IPS-15b (cell line): Measurements from ENCODE around the gene ACKR2.
A peak's percentile ranks its signal among the peaks of the same experiment; 100 is the strongest.

Source experiments
- H3K27me3 ChIP-seq: one replicate; pipeline ENCODE4 v1.6.1; 2013; ENCODE audit warnings: low read length; ENCODE audit not compliant: control insufficient read depth, insufficient read depth
- H3K36me3 ChIP-seq: one replicate; pipeline ENCODE4 v1.6.1; 2013; ENCODE audit warnings: low read length; ENCODE audit not compliant: control insufficient read depth, insufficient read depth
- H3K4me1 ChIP-seq: one replicate; pipeline ENCODE4 v1.6.1; 2013; ENCODE audit warnings: mild to moderate bottlenecking, low read length; ENCODE audit not compliant: control insufficient read depth, insufficient read depth
- H3K4me3 ChIP-seq: one replicate; pipeline ENCODE4 v1.5.1; 2013; ENCODE audit warnings: low read depth, low read length
- H3K9ac ChIP-seq: one replicate; pipeline ENCODE4 v1.6.1; 2013; ENCODE audit warnings: low read depth, mild to moderate bottlenecking, low read length
- H3K9me3 ChIP-seq: one replicate; pipeline ENCODE4 v1.6.1; 2013; ENCODE audit warnings: mild to moderate bottlenecking, low read length; ENCODE audit not compliant: control insufficient read depth, insufficient read depth

Gene ACKR2

DNA sequence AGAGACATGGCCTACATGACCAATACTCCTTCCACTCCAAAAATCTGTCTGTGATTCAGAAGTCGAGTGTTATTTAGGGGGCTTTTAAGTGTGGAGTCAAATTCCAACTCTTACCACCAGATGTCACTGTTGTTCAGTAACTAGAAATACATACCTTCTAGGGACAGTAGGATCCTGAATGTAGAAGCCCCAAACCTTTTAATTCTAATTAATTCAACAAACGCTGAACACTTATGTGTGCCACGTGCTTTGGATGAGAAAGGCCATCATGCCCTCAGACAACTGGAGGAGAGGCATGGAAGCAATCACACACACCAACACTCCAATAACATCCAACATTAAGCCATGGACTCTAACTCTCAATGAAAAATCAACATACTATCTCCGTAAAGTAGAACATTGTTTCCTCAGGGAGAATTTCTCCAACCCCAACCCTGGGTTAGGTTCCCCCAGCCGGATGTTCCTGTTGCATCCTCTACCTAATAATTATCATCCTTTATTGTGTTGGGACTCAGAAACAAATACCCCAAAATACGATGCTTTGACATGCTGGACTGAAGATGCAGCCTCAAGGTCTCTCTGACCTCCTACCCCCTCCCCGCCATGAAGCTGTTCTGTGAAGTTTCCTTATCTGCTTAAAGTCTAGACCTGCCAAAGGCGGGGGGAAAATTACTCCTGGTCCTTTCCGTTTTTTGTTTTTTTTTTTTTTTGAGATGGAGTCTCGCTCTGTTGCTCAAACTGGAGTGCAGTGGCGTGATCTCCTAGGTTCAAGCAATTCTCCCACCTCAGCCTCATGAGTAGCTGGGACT lies 28.1 kb upstream of the ACKR2 start:
- Histone ChIP-seq H3K9ac (no peak overlapping the region), H3K4me1 (no peaks in the 10 kb centered on the region), H3K27me3 (no peaks in the 10 kb centered on the region), H3K9me3 (no peaks in the 10 kb centered on the region), H3K36me3 (no peaks in the 10 kb centered on the region), H3K4me3 (no peak overlapping the region)

DNA sequence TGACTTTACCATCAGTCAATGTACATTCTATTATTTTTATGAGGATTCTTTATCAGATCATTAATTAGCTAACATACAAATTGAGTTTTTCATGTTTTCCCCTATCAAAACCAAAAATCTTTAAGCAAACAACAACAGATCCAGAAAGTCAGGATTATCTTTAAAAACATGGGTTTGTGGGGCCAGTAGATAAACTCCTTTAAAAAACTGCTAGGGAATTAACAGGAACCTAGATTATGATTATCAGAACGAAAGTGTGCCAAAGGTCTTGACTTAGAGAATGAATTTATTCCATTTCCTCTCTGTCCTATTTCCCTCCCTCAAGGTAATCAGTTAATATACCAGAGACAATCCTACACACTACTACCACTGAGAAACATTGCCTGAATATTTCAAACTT lies 23.0 kb upstream of the ACKR2 start:
- Histone ChIP-seq H3K9me3 (no peaks in the 10 kb centered on the region), H3K4me1 (no peaks in the 10 kb centered on the region), H3K9ac (no peak overlapping the region), H3K36me3 (no peaks in the 10 kb centered on the region), H3K27me3 (no peaks in the 10 kb centered on the region), H3K4me3 (no peak overlapping the region)

DNA sequence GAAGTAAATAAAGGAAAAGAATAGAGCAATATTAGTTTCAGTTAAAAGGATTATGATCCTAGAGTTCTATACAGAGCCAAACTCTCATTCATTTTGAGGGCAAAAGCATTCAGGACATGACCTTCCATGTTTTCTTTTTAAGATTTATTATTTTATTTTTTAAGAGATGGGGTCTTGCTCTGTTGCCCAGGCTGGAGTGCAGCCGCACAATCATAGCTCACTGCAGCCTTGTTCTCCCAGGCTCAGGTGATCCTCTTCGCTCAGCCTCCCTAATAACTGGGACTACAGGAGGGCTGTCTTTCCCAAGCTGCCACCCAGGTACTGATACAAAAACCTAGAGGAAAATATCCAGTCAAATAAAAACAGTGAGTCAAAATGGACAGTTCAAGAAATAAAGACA lies 22.6 kb upstream of the ACKR2 start:
- H3K9ac ChIP-seq = no peak overlapping the region
- no peak overlapping the region for H3K4me3 ChIP-seq
- H3K36me3 ChIP-seq = no peaks in the 10 kb centered on the region
- H3K9me3 ChIP-seq = no peaks in the 10 kb centered on the region
- no peaks in the 10 kb centered on the region for H3K4me1 ChIP-seq
- no peaks in the 10 kb centered on the region for H3K27me3 ChIP-seq

DNA sequence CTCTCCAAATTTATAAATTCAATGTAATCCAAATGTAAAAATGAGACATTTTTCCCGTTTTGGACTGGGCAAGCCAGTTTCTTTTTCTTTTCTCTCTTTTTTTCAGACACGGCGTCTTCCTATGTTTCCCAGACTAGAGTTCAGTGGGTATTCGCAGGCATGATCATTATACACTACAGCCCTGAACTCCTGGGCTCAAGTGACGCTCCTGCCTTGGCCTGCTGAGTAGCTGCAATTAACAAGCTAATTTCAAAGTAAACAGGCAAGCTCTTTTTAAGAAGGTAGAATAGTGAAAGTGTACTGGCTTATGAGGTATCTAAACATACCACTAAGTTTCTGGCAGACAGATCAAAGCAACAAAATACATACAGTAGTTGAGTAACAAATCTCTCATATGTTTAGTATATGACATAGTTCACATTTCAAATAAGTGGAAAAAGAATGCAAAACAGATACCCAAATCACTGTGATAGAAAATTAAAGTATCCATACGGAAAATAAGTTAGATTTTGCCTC lies 18.5 kb upstream of the ACKR2 start:
- Histone ChIP-seq H3K4me1 (no peaks in the 10 kb centered on the region), H3K27me3 (no peaks in the 10 kb centered on the region), H3K36me3 (no peaks in the 10 kb centered on the region), H3K9me3 (no peaks in the 10 kb centered on the region), H3K4me3 (no peak overlapping the region), H3K9ac (no peak overlapping the region)

DNA sequence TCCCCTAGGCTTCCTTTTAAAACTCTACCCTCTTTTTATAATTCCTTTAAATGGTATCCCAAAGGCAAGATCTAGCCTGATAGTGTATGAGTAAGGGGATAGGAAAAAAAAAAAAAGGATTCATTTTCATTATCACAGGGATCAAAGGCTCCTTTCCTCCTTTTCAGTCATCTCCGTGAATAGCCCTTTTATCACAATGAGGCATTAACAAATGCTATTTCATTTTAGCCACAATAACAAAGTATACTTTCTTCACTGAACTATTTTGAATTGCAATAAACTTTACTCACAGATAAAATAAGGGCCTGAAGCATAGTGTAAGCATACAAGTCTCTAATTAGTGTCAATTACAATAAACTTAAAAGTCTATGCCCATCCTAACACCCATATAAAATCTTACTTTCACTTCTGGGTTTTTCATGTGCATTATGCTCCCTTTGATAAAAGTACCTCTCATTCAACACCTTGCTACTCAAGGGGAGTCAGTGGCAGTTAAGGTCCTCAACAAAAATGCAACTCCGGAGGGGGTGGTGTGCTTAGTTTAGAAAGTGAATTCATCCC lies 13.5 kb upstream of the ACKR2 start:
- Histone ChIP-seq H3K4me1 (peaks cover 6% of the 10 kb centered on the region), H3K27me3 (no peaks in the 10 kb centered on the region), H3K9ac (no peak overlapping the region), H3K9me3 (no peaks in the 10 kb centered on the region), H3K36me3 (no peaks in the 10 kb centered on the region), H3K4me3 (no peak overlapping the region)

DNA sequence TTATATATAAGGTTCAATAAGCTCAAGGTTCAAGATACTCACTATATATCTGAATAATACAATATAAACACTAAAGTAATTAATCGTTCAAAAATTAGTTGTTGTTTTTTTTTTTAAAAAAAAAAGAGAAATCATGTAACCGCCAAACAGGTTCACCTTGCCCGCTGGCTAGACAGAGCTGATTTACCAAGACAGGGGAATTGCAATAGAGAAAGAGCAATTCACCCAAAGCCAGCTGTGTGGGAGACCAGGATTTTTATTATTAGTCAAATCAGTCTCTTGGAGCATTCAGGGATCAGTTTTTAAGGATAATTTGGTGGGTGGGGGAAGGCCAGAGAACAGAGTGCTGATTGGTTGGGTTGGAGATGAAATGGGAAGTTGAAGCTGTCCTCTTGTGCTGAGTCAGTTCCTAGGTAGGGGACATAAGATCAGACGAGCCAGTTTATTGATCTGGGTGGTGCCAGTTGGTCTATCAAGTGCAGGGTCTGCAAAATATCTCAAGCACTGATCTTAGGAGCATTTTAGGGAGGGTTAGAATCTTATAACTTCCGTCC lies 12.8 kb upstream of the ACKR2 start:
- H3K4me1 ChIP-seq = peaks cover 6% of the 10 kb centered on the region
- H3K9ac ChIP-seq = no peak overlapping the region
- no peak overlapping the region for H3K4me3 ChIP-seq
- H3K36me3 ChIP-seq = no peaks in the 10 kb centered on the region
- H3K27me3 ChIP-seq = no peaks in the 10 kb centered on the region
- no peaks in the 10 kb centered on the region for H3K9me3 ChIP-seq

DNA sequence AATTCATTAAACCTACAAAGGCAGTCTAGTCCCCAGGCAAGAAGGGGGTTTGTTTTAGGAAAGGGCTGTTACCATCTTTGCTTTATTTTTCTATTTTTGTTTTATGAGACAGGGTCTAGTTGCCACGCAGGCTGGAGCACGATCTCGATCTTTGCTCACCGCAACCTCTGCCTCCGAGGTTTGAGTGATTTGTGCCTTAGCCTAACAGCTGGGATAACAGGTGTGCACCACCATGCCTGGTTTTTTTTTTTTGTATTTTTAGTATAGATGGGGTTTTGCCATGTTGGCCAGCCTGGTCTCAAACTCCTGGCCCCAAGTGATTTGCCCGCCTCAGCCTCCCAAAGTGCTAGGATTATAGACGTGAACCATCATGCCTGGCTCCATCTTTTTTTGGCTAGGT lies 9.9 kb upstream of the ACKR2 start:
- no peak overlapping the region for H3K9ac ChIP-seq
- H3K36me3 ChIP-seq = no peaks in the 10 kb centered on the region
- H3K4me3 ChIP-seq = no peak overlapping the region
- no peaks in the 10 kb centered on the region for H3K9me3 ChIP-seq
- H3K4me1 ChIP-seq = peaks cover 12% of the 10 kb centered on the region
- H3K27me3 ChIP-seq = no peaks in the 10 kb centered on the region

DNA sequence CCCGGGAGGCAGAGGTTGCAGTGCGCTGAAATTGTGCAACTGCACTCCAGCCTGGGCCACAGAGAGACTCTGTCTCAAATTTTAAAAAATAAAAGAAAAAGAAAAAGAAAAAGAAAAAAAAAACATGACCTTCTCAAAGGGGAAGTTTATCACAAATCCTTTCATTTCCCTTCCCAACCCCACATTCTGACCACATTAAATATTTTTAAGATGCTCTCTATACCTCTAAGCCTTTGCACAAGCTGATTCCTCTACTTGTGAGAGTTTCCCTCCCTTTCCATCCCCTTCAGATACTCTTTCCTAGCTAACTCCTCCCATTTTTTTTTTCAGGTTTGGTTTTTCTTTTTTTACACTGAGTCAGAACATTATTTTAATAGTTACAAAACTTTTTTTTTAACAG lies 9.0 kb upstream of the ACKR2 start:
- no peak overlapping the region for H3K4me3 ChIP-seq
- no peaks in the 10 kb centered on the region for H3K9me3 ChIP-seq
- H3K9ac ChIP-seq = no peak overlapping the region
- peaks cover 12% of the 10 kb centered on the region for H3K4me1 ChIP-seq
- H3K27me3 ChIP-seq = peaks cover 6% of the 10 kb centered on the region
- no peaks in the 10 kb centered on the region for H3K36me3 ChIP-seq

DNA sequence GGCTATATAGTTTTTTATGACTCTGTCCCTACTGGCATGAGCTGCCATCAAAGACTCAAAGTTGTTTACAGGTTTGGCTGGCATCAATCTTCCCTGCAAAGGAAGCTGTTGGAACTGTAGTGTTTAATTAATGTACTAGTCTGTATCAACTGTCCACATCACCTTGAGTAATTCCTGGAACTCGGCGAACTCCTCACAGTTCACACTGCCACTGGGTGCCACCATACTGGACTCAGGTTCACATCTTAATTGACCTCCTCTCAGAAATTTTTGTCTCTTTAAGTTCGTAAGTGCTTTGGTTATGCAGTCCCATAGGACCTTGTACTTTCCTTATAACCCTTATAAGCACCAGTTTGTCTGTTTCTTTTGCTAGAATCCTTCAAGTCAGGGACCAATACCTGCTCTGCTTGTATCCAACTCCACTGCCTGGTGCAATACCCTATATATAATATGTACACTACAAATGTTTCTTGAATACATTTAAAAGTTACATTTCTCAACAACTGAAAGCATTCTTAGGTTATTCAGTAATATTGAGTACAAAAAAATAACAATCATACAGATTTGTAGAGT lies 8.1 kb upstream of the ACKR2 start:
- Histone ChIP-seq H3K36me3 (no peaks in the 10 kb centered on the region), H3K27me3 (peaks cover 15% of the 10 kb centered on the region), H3K4me3 (no peak overlapping the region), H3K9ac (no peak overlapping the region), H3K9me3 (no peaks in the 10 kb centered on the region), H3K4me1 (peaks cover 12% of the 10 kb centered on the region)

DNA sequence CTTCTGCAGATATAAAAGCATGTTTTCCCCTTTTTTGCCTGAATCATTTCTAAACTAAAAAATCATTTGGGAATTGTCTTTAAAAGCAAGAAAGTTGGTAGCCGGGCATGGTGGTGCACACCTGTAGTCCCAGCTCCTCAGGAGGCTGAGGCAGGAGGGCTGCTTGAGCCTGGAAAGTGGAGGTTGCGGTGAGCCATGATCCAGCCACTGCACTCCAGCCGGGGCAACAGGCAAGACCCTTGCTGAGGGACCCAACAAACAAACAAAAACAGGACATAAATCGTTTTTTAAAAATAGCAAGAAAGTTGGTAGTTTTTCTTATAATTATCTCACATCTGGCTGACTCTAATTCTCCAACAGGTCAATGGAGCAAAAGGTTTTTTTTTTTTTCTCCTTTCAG lies 7.5 kb upstream of the ACKR2 start:
- H3K9me3 ChIP-seq = no peaks in the 10 kb centered on the region
- H3K9ac ChIP-seq = no peak overlapping the region
- no peak overlapping the region for H3K4me3 ChIP-seq
- peaks cover 12% of the 10 kb centered on the region for H3K4me1 ChIP-seq
- H3K27me3 ChIP-seq = peaks cover 19% of the 10 kb centered on the region
- no peaks in the 10 kb centered on the region for H3K36me3 ChIP-seq

DNA sequence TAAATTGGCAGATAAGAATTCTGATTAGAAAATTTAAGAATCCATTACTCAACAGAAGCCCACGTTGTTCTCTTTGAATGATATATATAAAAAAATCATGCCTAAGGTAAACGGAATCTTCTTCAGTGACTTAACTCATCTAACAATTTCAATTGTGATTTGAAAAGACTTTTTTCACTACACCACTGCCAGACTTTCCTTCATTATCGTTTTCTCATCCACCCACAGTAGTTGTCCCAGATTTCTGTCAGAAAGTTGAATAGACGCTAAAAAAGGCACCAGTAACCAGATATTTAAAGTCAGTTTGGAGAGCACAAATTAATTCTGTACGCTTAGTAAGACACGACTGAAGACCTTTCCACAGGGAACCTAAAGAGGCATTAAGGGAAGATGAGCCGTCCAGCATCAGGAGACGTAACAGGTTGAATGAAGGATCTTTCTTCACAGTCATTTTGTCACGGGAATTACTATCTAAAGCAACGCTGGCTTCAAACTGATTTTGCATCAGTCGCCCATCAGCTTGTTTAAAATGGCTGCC lies 6.3 kb upstream of the ACKR2 start:
- Histone ChIP-seq H3K27me3 (peaks cover 24% of the 10 kb centered on the region), H3K4me1 (peaks cover 12% of the 10 kb centered on the region), H3K9ac (peak overlapping the region; percentile 89), H3K36me3 (no peaks in the 10 kb centered on the region), H3K9me3 (no peaks in the 10 kb centered on the region), H3K4me3 (peak overlapping the region; percentile 94)
